Activated CD8-positive, alpha-beta memory T cell treated with anti-CD3 and anti-CD28 coated beads for 24 hours (primary cell): ENCODE data around the gene LRRC2.
"Not testable (repeated sequence)": the region's sequence is repeated elsewhere in the genome, so short reads cannot be mapped to it uniquely, and the experiment has no call there.

Source experiments
- DNase-seq: peaks from one replicate; pipeline ENCODE4 v3.0.0-alpha.2; 2020

LRRC2 gene

GRCh38 chr3:46580675-46581074, 14.6 kb upstream of the LRRC2 start:
- no peak for DNase-seq

GRCh38 chr3:46579756-46580286, 13.7 kb upstream of the LRRC2 start:
- DNase-seq, result no peak

- no peak for DNase-seq
These were observed 13.1 kb upstream of the LRRC2 start for GRCh38 chr3:46578973-46579755.

- DNase-seq, result not testable (repeated sequence)
These were observed 11.6 kb upstream of the LRRC2 start for GRCh38 chr3:46577580-46578249.

- DNase-seq, result no peak
These were observed 10.8 kb upstream of the LRRC2 start for GRCh38 chr3:46576879-46577278.

- no peak for DNase-seq
These were observed 10.3 kb upstream of the LRRC2 start for GRCh38 chr3:46576386-46576785.

GRCh38 chr3:46575577-46576222, 9.6 kb upstream of the LRRC2 start:
- no peak for DNase-seq

GRCh38 chr3:46574881-46575576, 8.9 kb upstream of the LRRC2 start:
- DNase-seq, result no peak

GRCh38 chr3:46574243-46574646, 8.1 kb upstream of the LRRC2 start:
- DNase-seq, result no peak

GRCh38 chr3:46573701-46574100, 7.6 kb upstream of the LRRC2 start:
- DNase-seq, result no peak

- no peak for DNase-seq
These were observed 5.6 kb upstream of the LRRC2 start for GRCh38 chr3:46571684-46572083.

- DNase-seq, result no peak
These were observed 479 bp downstream of the LRRC2 start for GRCh38 chr3:46565607-46566039.

- DNase-seq, result no peak
These were observed 1.0 kb downstream of the LRRC2 start for GRCh38 chr3:46565077-46565476.

GRCh38 chr3:46564190-46565021, 1.7 kb downstream of the LRRC2 start:
- no peak for DNase-seq

GRCh38 chr3:46561951-46562350, 4.2 kb downstream of the LRRC2 start:
- DNase-seq, result no peak

- no peak for DNase-seq
These were observed 4.6 kb downstream of the LRRC2 start for GRCh38 chr3:46561511-46561910.

- DNase-seq, result no peak
These were observed 6.9 kb downstream of the LRRC2 start for GRCh38 chr3:46559091-46559704.

- DNase-seq, result peak; percentile 85
These were observed 7.7 kb downstream of the LRRC2 start for GRCh38 chr3:46558184-46559043.

GRCh38 chr3:46557814-46558183, 8.3 kb downstream of the LRRC2 start:
- no peak for DNase-seq

- no peak for DNase-seq
These were observed 12.9 kb downstream of the LRRC2 start for GRCh38 chr3:46553154-46553553.

GRCh38 chr3:46552538-46552937, 13.6 kb downstream of the LRRC2 start:
- no peak for DNase-seq
